Endothelial cell of umbilical vein (primary cell): Measurements from ENCODE around the gene SLFNL1. TPM values are rescaled to one million over a fixed set of nuclear protein-coding genes. Genes with fewer than 3 reads are reported as not detected.

ENCODE experiments used
- BruUV-seq: library from RNA; stranded (reverse); fragments of 400-500 nt; replicated peaks from 2 replicates; lab custom pipeline; 2021; lab: Mats Ljungman, UMichigan
- CTCF ChIA-PET: fragments of 300-600, 350-600 bp; sonication (Branson Sonifier 250); formaldehyde crosslinking; loops from one replicate; lab custom pipeline; 2021; ENCODE audit warnings: antibody characterized with exemption, inconsistent platforms; lab: Charles Lee
- POLR2A ChIA-PET: fragments of 300-600, 350-600 bp; sonication (Branson Sonifier 250); formaldehyde crosslinking; loops from one replicate; lab custom pipeline; 2021; ENCODE audit warnings: antibody characterized with exemption, inconsistent platforms; lab: Charles Lee
- DNase-seq: peaks from one replicate; pipeline ENCODE4 v3.0.0-alpha.2; 2011; ENCODE audit warnings: low read depth, low spot score
- FAIRE-seq: peaks from 2 replicates; lab custom pipeline; 2011; peaks lifted over from hg19 to GRCh38; lab: Jason Lieb, UNC
- H2AFZ ChIP-seq: 2 replicates; pipeline ENCODE4 v1.6.0; 2012; ENCODE audit warnings: low read depth, low read length, control low read depth, inconsistent platforms
- H3K27ac ChIP-seq: 2 replicates; pipeline ENCODE4 v1.5.1; 2011; ENCODE audit warnings: low read depth, mild to moderate bottlenecking, control low read depth, low read length, moderate library complexity; ENCODE audit not compliant: insufficient read depth
- H3K27me3 ChIP-seq, 2 experiments: 2 replicates each; pipeline versions ENCODE4 v1.6.0 to v1.6.1; 2011; ENCODE audit warnings: low read length in 2 of 2, mixed read lengths in 1 of 2; ENCODE audit not compliant: control insufficient read depth in 2 of 2, insufficient read depth in 2 of 2
- H3K36me3 ChIP-seq, 2 experiments: 2 replicates in 1 of 2; 3 replicates in 1 of 2; pipeline ENCODE4 v1.5.1; 2011; ENCODE audit warnings: low read length in 2 of 2, mild to moderate bottlenecking in 1 of 2, moderate library complexity in 1 of 2; ENCODE audit not compliant: control insufficient read depth in 2 of 2, insufficient read depth in 2 of 2; ENCODE audit errors: extremely low read depth in 1 of 2
- H3K4me1 ChIP-seq: 3 replicates; pipeline ENCODE4 v1.5.1; 2011; ENCODE audit warnings: mild to moderate bottlenecking, low read length; ENCODE audit not compliant: control insufficient read depth, insufficient read depth; ENCODE audit errors: extremely low read depth
- H3K4me2 ChIP-seq: 2 replicates; pipeline ENCODE4 v1.6.1; 2011; ENCODE audit warnings: low read length, control low read depth, mixed read lengths; ENCODE audit not compliant: insufficient read depth
- H3K4me3 ChIP-seq, 3 experiments: fragments of 200-600 bp in 1 of 3; sonication (generic), shearing (Covaris generic) in 1 of 3; replicated peaks in 1 of 3; 2 replicates each; pipeline ENCODE4 v1.5.1; 2011 to 2016; ENCODE audit warnings: control low read depth in 3 of 3, low read length in 3 of 3, mild to moderate bottlenecking in 2 of 3, inconsistent platforms in 1 of 3, low read depth in 1 of 3, moderate library complexity in 1 of 3; ENCODE audit not compliant: insufficient read depth in 1 of 3
- H3K79me2 ChIP-seq: 2 replicates; pipeline ENCODE4 v1.6.0; 2012; ENCODE audit warnings: low read length, inconsistent platforms; ENCODE audit not compliant: control insufficient read depth, insufficient read depth
- H3K9ac ChIP-seq: replicated peaks from 2 replicates; pipeline ENCODE3; 2011; ENCODE audit warnings: low read length, control low read depth; ENCODE audit not compliant: insufficient read depth; ENCODE audit errors: extremely low read depth
- H3K9me1 ChIP-seq: replicated peaks from 3 replicates; pipeline ENCODE4 v1.6.0; 2011; ENCODE audit warnings: mild to moderate bottlenecking, low read length; ENCODE audit not compliant: control insufficient read depth, insufficient read depth; ENCODE audit errors: extremely low read depth
- H3K9me3 ChIP-seq: replicated peaks from 2 replicates; pipeline ENCODE4 v1.5.1; 2012; ENCODE audit warnings: low read length, inconsistent platforms; ENCODE audit not compliant: control insufficient read depth, insufficient read depth
- H4K20me1 ChIP-seq: replicated peaks from 2 replicates; pipeline ENCODE3; 2011; ENCODE audit warnings: mild to moderate bottlenecking, low read length; ENCODE audit not compliant: control insufficient read depth, insufficient read depth; ENCODE audit errors: extremely low read depth
- EZH2 ChIP-seq: IDR thresholded peaks from 2 replicates; pipeline ENCODE4 v1.6.1; 2012; ENCODE audit warnings: borderline replicate concordance, low read depth, mild to moderate bottlenecking, moderate library complexity, low read length, inconsistent platforms; ENCODE audit not compliant: severe bottlenecking
- FOS ChIP-seq: IDR thresholded peaks from 2 replicates; pipeline ENCODE4 v1.6.1; 2011; ENCODE audit warnings: mild to moderate bottlenecking, low read length, moderate library complexity, borderline replicate concordance; ENCODE audit not compliant: insufficient read depth
- GATA2 ChIP-seq: IDR thresholded peaks from 2 replicates; pipeline ENCODE4 v1.7.0; 2011; ENCODE audit warnings: low read depth, mild to moderate bottlenecking, moderate library complexity, mixed read lengths, low read length; ENCODE audit not compliant: insufficient read length, insufficient read depth
- JUN ChIP-seq: IDR thresholded peaks from 2 replicates; pipeline ENCODE4 v1.6.1; 2011; ENCODE audit warnings: borderline replicate concordance, low read depth; ENCODE audit not compliant: insufficient read length, insufficient read depth
- MYC ChIP-seq: IDR thresholded peaks from one replicate; pipeline ENCODE4 v1.6.1; 2011; ENCODE audit warnings: mild to moderate bottlenecking, low read depth, low read length
- POLR2A ChIP-seq: IDR thresholded peaks from 2 replicates; pipeline ENCODE4 v1.6.1; 2012; ENCODE audit warnings: low read depth, mild to moderate bottlenecking, control low read depth, low read length
- POLR2AphosphoS5 ChIP-seq: IDR thresholded peaks from 2 replicates; pipeline ENCODE4 v1.6.1; 2012; ENCODE audit warnings: low read depth, mild to moderate bottlenecking, control low read depth, low read length, moderate library complexity; ENCODE audit not compliant: insufficient read depth
- dilution Hi-C: fragments of 300-500 bp; cut with MboI; formaldehyde crosslinking; loops from one replicate; pipeline ENCODE4 v1.15.0; 2019; ENCODE audit warnings: low sequenced_read_pairs; ENCODE audit not compliant: extremely low pct_ligation_motif_present
- intact Hi-C: fragments of 100-400 bp; cut with micrococcal nuclease; formaldehyde crosslinking; loops from one replicate; pipeline ENCODE4 v1.10.0; 2022
- polyA plus RNA-seq, 4 experiments: library from polyadenylated mRNA; depleted of rRNA in 3 of 4; stranded (reverse) in 3 of 4; unstranded in 1 of 4; fragments of >200 nt; gene quantifications; 2 replicates each; pipeline versions ENCODE4 v1.2.1 to v1.2.3, GENCODE V29; 2011 to 2012; ENCODE audit warnings: missing spikeins in 1 of 4
- total RNA-seq: library from RNA; stranded (reverse); gene quantifications from 2 replicates; pipeline ENCODE4 v1.2.3, GENCODE V29; 2021
- TF ChIP-seq, protein P1 (sequence below), 2 donors: IDR thresholded peaks; 1 replicate in 1 of 2; 2 replicates in 1 of 2; pipeline ENCODE4 v1.5.1; 2011; ENCODE audit warnings: low read length in 2 of 2, mild to moderate bottlenecking in 2 of 2, moderate library complexity in 2 of 2, control low read depth in 1 of 2, inconsistent platforms in 1 of 2, low read depth in 1 of 2; ENCODE audit not compliant: insufficient read depth in 1 of 2; ENCODE audit errors: extremely low read depth in 1 of 2
- TF ChIP-seq, protein P2 (sequence below): IDR thresholded peaks from 2 replicates; pipeline ENCODE4 v1.6.1; 2011; ENCODE audit not compliant: insufficient read depth, insufficient read length

The SLFNL1 gene
- total and polyA plus RNA-seq, 2 donors (not counting 3 experiments of a cell fraction or from before 2014, with no cell fraction given) = 0.14 to 0.29 TPM

DNA sequence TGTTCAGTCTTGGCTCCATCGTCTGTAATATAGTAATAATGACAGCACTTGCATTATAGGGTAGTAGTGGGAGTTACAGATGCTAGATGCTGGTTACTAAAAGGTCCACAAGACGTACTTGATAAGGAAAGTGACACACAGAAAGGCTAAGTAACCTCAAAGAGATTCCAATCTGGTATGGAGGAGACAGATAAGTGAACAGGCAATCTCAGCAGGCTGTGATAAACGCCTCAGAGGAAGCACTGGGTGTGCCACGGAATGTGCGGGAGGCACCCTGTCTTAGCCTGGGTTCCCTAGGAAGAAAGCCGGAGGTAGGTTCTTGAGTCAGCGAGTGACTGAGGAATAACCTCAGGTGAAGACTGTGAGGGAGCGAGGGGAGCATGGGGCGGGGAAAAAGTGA lies 46.6 kb downstream of the SLFNL1 start:
- no peak overlapping the region for H3K27ac ChIP-seq
- H3K4me3 ChIP-seq = no peak overlapping the region
- ChIA-PET CTCF (interaction anchor here (1.7 kb wide), 1 partner anchor 22 kb away, joined by 5 read pairs; no protein-coding TSS in a partner anchor), POLR2A (no interaction called here)
- H3K36me3 ChIP-seq = no peaks in the 10 kb centered on the region
- intact Hi-C loops = no loop called here
- H3K9me1 ChIP-seq = no peaks in the 10 kb centered on the region
- dilution Hi-C loops = no loop called here
- no peak for FAIRE-seq
- H3K4me1 ChIP-seq = no peaks in the 10 kb centered on the region
- H3K9ac ChIP-seq = no peak overlapping the region
- TF ChIP-seq MYC (no peak), POLR2A (no peak), POLR2AphosphoS5 (no peak), GATA2 (no peak), FOS (no peak), JUN (no peak), EZH2 (no peak)
- TF ChIP-seq, protein P1, sequence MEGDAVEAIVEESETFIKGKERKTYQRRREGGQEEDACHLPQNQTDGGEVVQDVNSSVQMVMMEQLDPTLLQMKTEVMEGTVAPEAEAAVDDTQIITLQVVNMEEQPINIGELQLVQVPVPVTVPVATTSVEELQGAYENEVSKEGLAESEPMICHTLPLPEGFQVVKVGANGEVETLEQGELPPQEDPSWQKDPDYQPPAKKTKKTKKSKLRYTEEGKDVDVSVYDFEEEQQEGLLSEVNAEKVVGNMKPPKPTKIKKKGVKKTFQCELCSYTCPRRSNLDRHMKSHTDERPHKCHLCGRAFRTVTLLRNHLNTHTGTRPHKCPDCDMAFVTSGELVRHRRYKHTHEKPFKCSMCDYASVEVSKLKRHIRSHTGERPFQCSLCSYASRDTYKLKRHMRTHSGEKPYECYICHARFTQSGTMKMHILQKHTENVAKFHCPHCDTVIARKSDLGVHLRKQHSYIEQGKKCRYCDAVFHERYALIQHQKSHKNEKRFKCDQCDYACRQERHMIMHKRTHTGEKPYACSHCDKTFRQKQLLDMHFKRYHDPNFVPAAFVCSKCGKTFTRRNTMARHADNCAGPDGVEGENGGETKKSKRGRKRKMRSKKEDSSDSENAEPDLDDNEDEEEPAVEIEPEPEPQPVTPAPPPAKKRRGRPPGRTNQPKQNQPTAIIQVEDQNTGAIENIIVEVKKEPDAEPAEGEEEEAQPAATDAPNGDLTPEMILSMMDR (IDR thresholded peaks at IDR 0.05; ENCODE audit: extremely low read depth in 1 of 2, insufficient read depth in 1 of 2, low read depth in 1 of 2, low read length in 2 of 2) = no peak
- TF ChIP-seq, protein P2, sequence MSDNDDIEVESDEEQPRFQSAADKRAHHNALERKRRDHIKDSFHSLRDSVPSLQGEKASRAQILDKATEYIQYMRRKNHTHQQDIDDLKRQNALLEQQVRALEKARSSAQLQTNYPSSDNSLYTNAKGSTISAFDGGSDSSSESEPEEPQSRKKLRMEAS = no peak
- H3K79me2 ChIP-seq = no peaks in the 10 kb centered on the region
- H2AFZ ChIP-seq = peak overlapping the region; percentile 27
- H3K4me2 ChIP-seq = no peak overlapping the region
- DNase-seq = no peak
- no peaks in the 10 kb centered on the region for H3K27me3 ChIP-seq
- no peaks in the 10 kb centered on the region for H3K9me3 ChIP-seq
- H4K20me1 ChIP-seq = no peaks in the 10 kb centered on the region
- no TSS peak for BruUV-seq
